ENCODE measurements around the gene WDR38. TPM values are rescaled to one million over a fixed set of nuclear protein-coding genes. Genes with fewer than 3 reads are reported as not detected.

WDR38 gene
- total and polyA plus RNA-seq, 2 of the 13 experiments (the other 11 are each of a cell fraction or from before 2014, with no cell fraction given): not detected

DNA sequence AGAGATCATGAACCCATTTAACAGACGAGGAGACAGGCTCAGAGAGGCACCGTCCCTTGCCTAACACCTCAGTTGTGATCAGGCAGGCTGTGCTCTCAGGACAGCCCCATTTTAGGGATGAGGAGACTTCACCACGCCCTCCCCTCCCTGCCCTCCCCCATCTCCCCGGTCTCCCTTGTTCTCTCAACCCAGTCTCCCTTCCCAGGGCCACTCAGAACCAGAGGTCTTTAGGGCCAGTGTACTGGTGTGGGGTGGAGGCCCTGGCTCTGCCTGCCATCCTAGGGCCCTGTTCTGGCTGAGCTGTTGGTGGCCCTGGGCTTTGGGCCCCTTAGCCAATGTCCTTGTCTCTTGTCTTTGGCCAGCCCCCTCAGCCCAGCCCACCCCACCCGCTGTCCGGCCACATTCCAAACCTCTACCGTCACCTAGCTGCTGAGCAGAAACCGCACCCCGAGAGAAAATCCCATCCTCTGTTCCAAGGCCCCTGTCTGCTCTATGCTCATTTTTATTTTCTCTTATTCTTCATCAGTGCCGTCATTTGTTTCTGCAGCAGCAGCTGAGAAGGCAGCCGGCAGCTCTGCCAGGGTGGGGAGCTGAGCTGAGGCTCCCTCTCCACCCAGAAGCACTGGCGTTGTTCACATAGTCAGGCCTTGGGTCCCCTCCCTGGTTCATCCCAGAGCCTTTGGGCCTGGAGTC, 42.5 kb upstream of the WDR38 start (continued):
- TF ChIP-seq, protein P1, sequence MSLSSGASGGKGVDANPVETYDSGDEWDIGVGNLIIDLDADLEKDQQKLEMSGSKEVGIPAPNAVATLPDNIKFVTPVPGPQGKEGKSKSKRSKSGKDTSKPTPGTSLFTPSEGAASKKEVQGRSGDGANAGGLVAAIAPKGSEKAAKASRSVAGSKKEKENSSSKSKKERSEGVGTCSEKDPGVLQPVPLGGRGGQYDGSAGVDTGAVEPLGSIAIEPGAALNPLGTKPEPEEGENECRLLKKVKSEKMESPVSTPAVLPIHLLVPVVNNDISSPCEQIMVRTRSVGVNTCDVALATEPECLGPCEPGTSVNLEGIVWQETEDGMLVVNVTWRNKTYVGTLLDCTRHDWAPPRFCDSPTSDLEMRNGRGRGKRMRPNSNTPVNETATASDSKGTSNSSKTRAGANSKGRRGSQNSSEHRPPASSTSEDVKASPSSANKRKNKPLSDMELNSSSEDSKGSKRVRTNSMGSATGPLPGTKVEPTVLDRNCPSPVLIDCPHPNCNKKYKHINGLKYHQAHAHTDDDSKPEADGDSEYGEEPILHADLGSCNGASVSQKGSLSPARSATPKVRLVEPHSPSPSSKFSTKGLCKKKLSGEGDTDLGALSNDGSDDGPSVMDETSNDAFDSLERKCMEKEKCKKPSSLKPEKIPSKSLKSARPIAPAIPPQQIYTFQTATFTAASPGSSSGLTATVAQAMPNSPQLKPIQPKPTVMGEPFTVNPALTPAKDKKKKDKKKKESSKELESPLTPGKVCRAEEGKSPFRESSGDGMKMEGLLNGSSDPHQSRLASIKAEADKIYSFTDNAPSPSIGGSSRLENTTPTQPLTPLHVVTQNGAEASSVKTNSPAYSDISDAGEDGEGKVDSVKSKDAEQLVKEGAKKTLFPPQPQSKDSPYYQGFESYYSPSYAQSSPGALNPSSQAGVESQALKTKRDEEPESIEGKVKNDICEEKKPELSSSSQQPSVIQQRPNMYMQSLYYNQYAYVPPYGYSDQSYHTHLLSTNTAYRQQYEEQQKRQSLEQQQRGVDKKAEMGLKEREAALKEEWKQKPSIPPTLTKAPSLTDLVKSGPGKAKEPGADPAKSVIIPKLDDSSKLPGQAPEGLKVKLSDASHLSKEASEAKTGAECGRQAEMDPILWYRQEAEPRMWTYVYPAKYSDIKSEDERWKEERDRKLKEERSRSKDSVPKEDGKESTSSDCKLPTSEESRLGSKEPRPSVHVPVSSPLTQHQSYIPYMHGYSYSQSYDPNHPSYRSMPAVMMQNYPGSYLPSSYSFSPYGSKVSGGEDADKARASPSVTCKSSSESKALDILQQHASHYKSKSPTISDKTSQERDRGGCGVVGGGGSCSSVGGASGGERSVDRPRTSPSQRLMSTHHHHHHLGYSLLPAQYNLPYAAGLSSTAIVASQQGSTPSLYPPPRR (CRISPR knock-in tag; IDR thresholded peaks at IDR 0.05; ENCODE audit: borderline replicate concordance): no peak
- TF ChIP-seq NCOA2 (CRISPR knock-in tag; IDR thresholded peaks at IDR 0.05) (no peak), HMG20B (CRISPR knock-in tag; conservative IDR thresholded peaks at IDR 0.05) (no peak), NCOR1 (IDR thresholded peaks at IDR 0.05; ENCODE audit: borderline replicate concordance, low read length) (no peak), ZNF563 (CRISPR knock-in tag; IDR thresholded peaks at IDR 0.05) (no peak), SUZ12 (IDR thresholded peaks at IDR 0.05; ENCODE audit: low read depth, low read length) (no peak), ZNF614 (CRISPR knock-in tag; IDR thresholded peaks at IDR 0.05; ENCODE audit: borderline replicate concordance) (no peak), ZBTB1 (CRISPR knock-in tag; IDR thresholded peaks at IDR 0.05; ENCODE audit: borderline replicate concordance) (no peak)
